Smooth muscle cell (in vitro differentiated cells): Measurements from ENCODE around the gene AZI2. TPM values are rescaled to one million over a fixed set of nuclear protein-coding genes. Genes with fewer than 3 reads are reported as not detected.

Experiments
- DNase-seq: peaks from one replicate; lab custom pipeline; 2025; ENCODE audit not compliant: unreplicated experiment; lab: John Stamatoyannopoulos, UW
- H2AFZ ChIP-seq: fragments of 200-600 bp; sonication (generic); 2 replicates; pipeline ENCODE4 v1.6.0; 2016; ENCODE audit warnings: antibody characterized with exemption, low read depth, mild to moderate bottlenecking
- H3F3A ChIP-seq: fragments of 200-600 bp; sonication (generic); 2 replicates; pipeline ENCODE4 v1.6.0; 2017; ENCODE audit warnings: antibody characterized with exemption, low read depth
- H3K27ac ChIP-seq: fragments of 200-600 bp; sonication (generic); 2 replicates; pipeline ENCODE4 v1.5.1; 2016; ENCODE audit warnings: low read depth, mild to moderate bottlenecking
- H3K27me3 ChIP-seq: fragments of 200-600 bp; sonication (generic); 2 replicates; pipeline ENCODE4 v1.6.1; 2016; ENCODE audit warnings: low read depth, mild to moderate bottlenecking
- H3K36me3 ChIP-seq: fragments of 200-600 bp; sonication (generic); 2 replicates; pipeline ENCODE4 v1.5.1; 2016; ENCODE audit warnings: low read depth
- H3K4me1 ChIP-seq: fragments of 200-600 bp; sonication (generic); 2 replicates; pipeline ENCODE4 v1.5.1; 2016; ENCODE audit warnings: low read depth
- H3K4me2 ChIP-seq: fragments of 200-600 bp; sonication (generic); 2 replicates; pipeline ENCODE4 v1.6.0; 2016; ENCODE audit warnings: mild to moderate bottlenecking
- H3K4me3 ChIP-seq: fragments of 200-600 bp; sonication (generic); 2 replicates; pipeline ENCODE4 v1.5.1; 2016; ENCODE audit warnings: mild to moderate bottlenecking
- H3K79me2 ChIP-seq: fragments of 200-600 bp; sonication (generic); 2 replicates; pipeline ENCODE4 v1.6.0; 2016; ENCODE audit warnings: low read depth, mild to moderate bottlenecking
- H3K9ac ChIP-seq: fragments of 200-600 bp; sonication (generic); 2 replicates; pipeline ENCODE4 v1.6.0; 2016; ENCODE audit warnings: low read depth
- H3K9me3 ChIP-seq: fragments of 200-600 bp; sonication (generic); replicated peaks from 2 replicates; pipeline ENCODE4 v1.5.1; 2016; ENCODE audit warnings: low read depth
- H4K20me1 ChIP-seq: fragments of 200-600 bp; sonication (generic); 2 replicates; pipeline ENCODE4 v1.6.0; 2016; ENCODE audit warnings: low read depth
- WGBS: methylation state at CpG from one replicate; pipeline ENCODE4 v1.1.7; 2016; ENCODE audit warnings: low lambda C conversion rate; 5-methylcytosine and 5-hydroxymethylcytosine counted together
- polyA plus RNA-seq: library from polyadenylated mRNA; unstranded; fragments of >200 nt; fragmentation: Nextera tagmentation; extraction: Ambion mirVana; gene quantifications from 2 replicates; pipeline ENCODE4 v1.2.1, GENCODE V29; 2016
- total RNA-seq: library from RNA; depleted of rRNA; stranded (reverse); fragments of >200 nt; gene quantifications from 2 replicates; pipeline ENCODE4 v1.2.3, GENCODE V29; 2014
- TF ChIP-seq, protein P1 (sequence below): fragments of 200-600 bp; sonication (generic); IDR thresholded peaks from 2 replicates; pipeline ENCODE4 v1.5.1; 2017; ENCODE audit warnings: borderline replicate concordance, mild to moderate bottlenecking, antibody characterized with exemption; ENCODE audit not compliant: insufficient read depth, poor library complexity, severe bottlenecking

The AZI2 gene
- total and polyA plus RNA-seq, 2 experiments from 2014 or later: 44.7 to 53.1 TPM

DNA sequence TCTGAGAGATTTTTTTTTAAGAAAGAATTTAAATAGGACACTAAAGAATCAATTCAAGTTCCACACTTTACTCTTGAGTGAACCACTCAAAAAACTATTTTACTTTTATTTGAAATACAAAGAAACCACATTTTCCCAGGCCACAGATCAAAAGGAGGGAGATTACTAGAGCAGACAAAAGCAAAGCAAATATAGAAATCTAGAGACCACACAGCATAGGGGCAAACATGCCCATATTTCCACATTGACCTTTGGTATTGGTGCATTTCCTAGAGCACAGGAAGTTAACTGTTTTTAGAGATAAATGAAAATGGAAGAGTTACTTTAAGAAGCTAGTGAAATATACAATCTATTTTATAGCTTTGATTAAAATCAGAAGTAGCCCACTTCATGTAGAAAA is 27.6 kb downstream of the AZI2 start:
- H3K9ac ChIP-seq: no peak overlapping the region
- H3K27me3 ChIP-seq: no peaks in the 10 kb centered on the region
- H2AFZ ChIP-seq: no peak overlapping the region
- no peak overlapping the region for H3K4me2 ChIP-seq
- no peaks in the 10 kb centered on the region for H3K4me1 ChIP-seq
- no peaks in the 10 kb centered on the region for H3K79me2 ChIP-seq
- peaks cover 5% of the 10 kb centered on the region for H3K36me3 ChIP-seq
- H4K20me1 ChIP-seq: no peaks in the 10 kb centered on the region
- no peak overlapping the region for H3K27ac ChIP-seq
- DNase-seq: no peak
- no peak overlapping the region for H3K4me3 ChIP-seq
- H3F3A ChIP-seq: no peaks in the 10 kb centered on the region
- TF ChIP-seq, protein P1, sequence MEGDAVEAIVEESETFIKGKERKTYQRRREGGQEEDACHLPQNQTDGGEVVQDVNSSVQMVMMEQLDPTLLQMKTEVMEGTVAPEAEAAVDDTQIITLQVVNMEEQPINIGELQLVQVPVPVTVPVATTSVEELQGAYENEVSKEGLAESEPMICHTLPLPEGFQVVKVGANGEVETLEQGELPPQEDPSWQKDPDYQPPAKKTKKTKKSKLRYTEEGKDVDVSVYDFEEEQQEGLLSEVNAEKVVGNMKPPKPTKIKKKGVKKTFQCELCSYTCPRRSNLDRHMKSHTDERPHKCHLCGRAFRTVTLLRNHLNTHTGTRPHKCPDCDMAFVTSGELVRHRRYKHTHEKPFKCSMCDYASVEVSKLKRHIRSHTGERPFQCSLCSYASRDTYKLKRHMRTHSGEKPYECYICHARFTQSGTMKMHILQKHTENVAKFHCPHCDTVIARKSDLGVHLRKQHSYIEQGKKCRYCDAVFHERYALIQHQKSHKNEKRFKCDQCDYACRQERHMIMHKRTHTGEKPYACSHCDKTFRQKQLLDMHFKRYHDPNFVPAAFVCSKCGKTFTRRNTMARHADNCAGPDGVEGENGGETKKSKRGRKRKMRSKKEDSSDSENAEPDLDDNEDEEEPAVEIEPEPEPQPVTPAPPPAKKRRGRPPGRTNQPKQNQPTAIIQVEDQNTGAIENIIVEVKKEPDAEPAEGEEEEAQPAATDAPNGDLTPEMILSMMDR: no peak
- no peaks in the 10 kb centered on the region for H3K9me3 ChIP-seq

DNA sequence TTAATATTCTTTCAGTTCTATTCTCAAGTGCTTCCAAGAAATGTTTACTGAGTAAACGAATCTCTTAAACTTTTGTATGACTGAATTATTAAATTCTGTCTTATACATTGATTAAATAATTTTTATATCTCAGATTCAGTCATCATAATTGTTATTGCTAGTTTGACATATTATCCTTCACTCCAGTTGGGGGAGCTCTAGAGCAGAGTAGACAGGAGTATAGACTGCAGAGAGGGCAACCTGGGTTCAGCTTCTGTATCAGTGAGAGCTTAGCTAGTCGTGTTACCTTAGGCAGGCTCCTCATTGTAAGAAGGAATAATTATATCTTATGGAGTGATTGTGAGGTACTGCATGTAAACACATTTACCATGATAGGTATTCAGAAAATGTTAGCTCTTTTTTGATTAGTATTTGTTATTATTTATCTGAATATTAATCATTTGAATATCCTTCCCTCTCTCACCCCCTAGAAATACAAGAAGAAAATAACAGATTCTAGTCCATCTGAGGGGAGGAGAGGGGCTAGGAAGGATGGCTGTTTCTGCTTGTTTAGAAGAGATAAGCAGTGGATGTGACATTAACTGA is 31.1 kb downstream of the AZI2 start:
- Histone ChIP-seq H3K36me3 (no peaks in the 10 kb centered on the region), H3K27me3 (no peaks in the 10 kb centered on the region), H3K27ac (no peak overlapping the region), H3K9me3 (no peaks in the 10 kb centered on the region), H3K79me2 (no peaks in the 10 kb centered on the region), H3K4me3 (no peak overlapping the region), H3K4me1 (no peaks in the 10 kb centered on the region), H4K20me1 (no peaks in the 10 kb centered on the region), H3K9ac (no peak overlapping the region), H3F3A (no peaks in the 10 kb centered on the region), H2AFZ (no peak overlapping the region), H3K4me2 (no peak overlapping the region)
- no peak for DNase-seq
- TF ChIP-seq, protein P1: peak; percentile 58
- WGBS: 46% methylated on average over 2 of the region's 2 CpGs

DNA sequence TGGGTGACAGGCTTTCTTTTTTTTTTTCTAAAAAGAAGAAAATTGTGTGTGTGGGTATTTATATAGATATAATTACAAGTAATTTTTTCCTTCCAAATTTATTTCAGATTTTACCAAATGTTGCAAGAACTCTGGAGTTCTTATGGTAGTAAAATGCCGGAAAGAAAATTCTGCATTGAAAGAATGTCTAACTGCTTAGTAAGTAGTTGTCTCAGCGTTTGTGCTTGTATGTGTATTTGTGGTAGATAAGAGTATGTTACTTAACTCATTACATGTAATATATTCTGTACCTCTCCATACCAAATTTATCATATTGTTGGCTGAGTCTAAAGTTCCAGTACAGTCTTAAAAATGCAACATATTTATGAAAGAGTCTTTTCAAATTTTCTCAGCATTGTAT is 32.4 kb downstream of the AZI2 start:
- no peak for DNase-seq
- H3K27me3 ChIP-seq: no peaks in the 10 kb centered on the region
- H4K20me1 ChIP-seq: peaks cover 3% of the 10 kb centered on the region
- H3F3A ChIP-seq: no peaks in the 10 kb centered on the region
- H3K9me3 ChIP-seq: no peaks in the 10 kb centered on the region
- H3K27ac ChIP-seq: no peak overlapping the region
- no peaks in the 10 kb centered on the region for H3K4me1 ChIP-seq
- H3K36me3 ChIP-seq: no peaks in the 10 kb centered on the region
- H3K4me3 ChIP-seq: no peak overlapping the region
- TF ChIP-seq, protein P1: no peak
- no peaks in the 10 kb centered on the region for H3K79me2 ChIP-seq
- 52% methylated on average over 2 of the region's 2 CpGs for WGBS
- no peak overlapping the region for H3K9ac ChIP-seq
- no peak overlapping the region for H2AFZ ChIP-seq
- no peak overlapping the region for H3K4me2 ChIP-seq

DNA sequence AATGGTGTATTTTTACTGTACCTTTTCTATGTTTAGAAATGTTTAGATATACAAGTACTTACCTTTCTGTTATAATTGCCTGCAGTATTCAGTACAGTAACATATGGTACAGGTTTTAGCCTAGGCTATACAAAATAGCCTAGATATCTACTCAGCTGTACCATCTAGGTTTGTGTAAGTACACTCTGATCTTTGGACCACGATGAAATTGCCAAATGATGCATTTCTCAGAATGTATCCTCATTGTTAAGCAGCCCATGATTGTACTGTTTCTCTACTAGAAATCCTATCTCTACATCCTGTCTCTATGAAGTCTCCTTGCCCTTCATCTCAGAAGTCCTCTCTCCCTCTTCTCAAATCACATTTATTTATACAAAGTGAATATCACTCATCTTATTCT is 32.9 kb downstream of the AZI2 start:
- Histone ChIP-seq H3K27me3 (no peaks in the 10 kb centered on the region), H3K4me3 (no peak overlapping the region), H3F3A (no peaks in the 10 kb centered on the region), H4K20me1 (peaks cover 3% of the 10 kb centered on the region), H3K27ac (no peak overlapping the region), H3K4me1 (no peaks in the 10 kb centered on the region), H2AFZ (no peak overlapping the region), H3K4me2 (no peak overlapping the region), H3K9me3 (no peaks in the 10 kb centered on the region), H3K79me2 (no peaks in the 10 kb centered on the region), H3K9ac (no peak overlapping the region), H3K36me3 (no peaks in the 10 kb centered on the region)
- no peak for DNase-seq
- TF ChIP-seq, protein P1: no peak
- 95% methylated on average over 1 of the region's 1 CpG for WGBS
